Ascending aorta (tissue), 2 donors: ENCODE measurements around the gene PIP5K1B. TPM values are rescaled to one million over a fixed set of nuclear protein-coding genes. Genes with fewer than 3 reads are reported as not detected.

Experiments
- DNase-seq, 2 donors: peaks; one replicate each; pipeline ENCODE4 v3.0.0-alpha.2; 2019; ENCODE audit warnings: low spot score in 2 of 2
- H3K27ac ChIP-seq, 2 donors: fragments of 200-600 bp; sonication (generic); one replicate each; pipeline ENCODE4 v1.5.1; 2016 to 2017; ENCODE audit warnings: mild to moderate bottlenecking in 1 of 2
- H3K27me3 ChIP-seq: fragments of 200-600 bp; sonication (generic); one replicate; pipeline ENCODE4 v1.5.1; 2017
- H3K36me3 ChIP-seq, 2 donors: fragments of 200-600 bp; sonication (generic); one replicate each; pipeline ENCODE4 v1.5.1; 2016
- H3K4me1 ChIP-seq, 2 donors: fragments of 200-600 bp; sonication (generic); one replicate each; pipeline ENCODE4 v1.5.1; 2016 to 2017; ENCODE audit warnings: mild to moderate bottlenecking in 1 of 2
- H3K4me3 ChIP-seq, 2 donors: fragments of 200-600 bp; sonication (generic); one replicate each; pipeline ENCODE4 v1.5.1; 2016 to 2017; ENCODE audit warnings: mild to moderate bottlenecking in 1 of 2
- H3K9me3 ChIP-seq, 2 donors: fragments of 200-600 bp; sonication (generic); one replicate each; pipeline ENCODE4 v1.5.1; 2016
- CTCF ChIP-seq, 3 experiments: fragments of 200-600 bp in 2 of 3; fragments of 450-650 bp in 1 of 3; sonication (generic) in 2 of 3; IDR thresholded peaks; one replicate each; pipeline ENCODE4 v1.5.1; 2016 to 2019; ENCODE audit warnings: antibody characterized with exemption in 3 of 3, mild to moderate bottlenecking in 1 of 3, moderate library complexity in 1 of 3
- intact Hi-C: fragments of 100-400 bp; cut with DNase I; formaldehyde crosslinking; loops from one replicate; pipeline ENCODE4 v1.15.1; 2023
- total RNA-seq: library from RNA; depleted of rRNA; stranded (reverse); fragments of >200 nt; gene quantifications from one replicate; pipeline ENCODE4 v1.1.0, GENCODE V29; 2016

PIP5K1B gene
- total RNA-seq, 1 donor from 2014 or later: 0.85 TPM

GRCh38 chr9:68920921-68921320, 215.9 kb downstream of the PIP5K1B start:
- Histone ChIP-seq H3K27ac (no peak overlapping the region), H3K4me3 (no peak overlapping the region), H3K9me3 (no peaks in the 10 kb centered on the region), H3K36me3 (no peaks in the 10 kb centered on the region), H3K27me3 (no peaks in the 10 kb centered on the region), H3K4me1 (no peaks in the 10 kb centered on the region)
- no peak for TF ChIP-seq CTCF (IDR thresholded peaks at IDR 0.05)
- DNase-seq: no peak
- intact Hi-C loops: no loop called here

- intact Hi-C loops: no loop called here
- Histone ChIP-seq H3K9me3 (no peaks in the 10 kb centered on the region), H3K36me3 (no peaks in the 10 kb centered on the region), H3K27ac (no peak overlapping the region), H3K27me3 (no peaks in the 10 kb centered on the region), H3K4me1 (no peaks in the 10 kb centered on the region), H3K4me3 (no peak overlapping the region)
- no peak for DNase-seq
- no peak for TF ChIP-seq CTCF (IDR thresholded peaks at IDR 0.05)
Observed at GRCh38 chr9:68923480-68923879, 218.4 kb downstream of the PIP5K1B start.

GRCh38 chr9:68925175-68925574, 220.1 kb downstream of the PIP5K1B start:
- Histone ChIP-seq H3K9me3 (no peaks in the 10 kb centered on the region), H3K36me3 (no peaks in the 10 kb centered on the region), H3K27me3 (no peaks in the 10 kb centered on the region), H3K4me3 (no peak overlapping the region), H3K4me1 (no peaks in the 10 kb centered on the region), H3K27ac (no peak overlapping the region)
- no peak for TF ChIP-seq CTCF (IDR thresholded peaks at IDR 0.05)
- no peak for DNase-seq
- intact Hi-C loops: no loop called here

GRCh38 chr9:68927165-68927564, 222.1 kb downstream of the PIP5K1B start:
- intact Hi-C loops: no loop called here
- no peak for TF ChIP-seq CTCF (IDR thresholded peaks at IDR 0.05)
- no peaks in the 10 kb centered on the region for H3K9me3 ChIP-seq
- H3K36me3 ChIP-seq: no peaks in the 10 kb centered on the region
- H3K4me3 ChIP-seq: no peak overlapping the region
- H3K27me3 ChIP-seq: no peaks in the 10 kb centered on the region
- H3K27ac ChIP-seq: no peak overlapping the region
- no peaks in the 10 kb centered on the region for H3K4me1 ChIP-seq
- DNase-seq: no peak

GRCh38 chr9:68931821-68932220, 226.8 kb downstream of the PIP5K1B start:
- no peak overlapping the region for H3K27ac ChIP-seq
- intact Hi-C loops: no loop called here

More at GRCh38 chr9:68931821-68932220, 226.8 kb downstream of the PIP5K1B start:
- H3K27me3 ChIP-seq: no peaks in the 10 kb centered on the region
- no peak for DNase-seq
- H3K4me1 ChIP-seq: no peaks in the 10 kb centered on the region
- H3K4me3 ChIP-seq: no peak overlapping the region
- H3K9me3 ChIP-seq: no peaks in the 10 kb centered on the region
- no peaks in the 10 kb centered on the region for H3K36me3 ChIP-seq
- TF ChIP-seq CTCF (IDR thresholded peaks at IDR 0.05): no peak
